AG10803 (cell line): Measurements from ENCODE around the gene ALX4.

Source experiments
- DNase-seq: peaks from one replicate; pipeline ENCODE4 v3.0.0; 2010; ENCODE audit warnings: low read depth
- H3K4me3 ChIP-seq: 2 replicates; pipeline ENCODE4 v1.5.1; 2011; ENCODE audit warnings: mild to moderate bottlenecking, low read length, control low read depth
- CTCF ChIP-seq: conservative IDR thresholded peaks from 2 replicates; pipeline ENCODE4 v1.5.1; 2011; ENCODE audit warnings: mild to moderate bottlenecking, low read length, control low read depth, inconsistent platforms

ALX4 gene

DNA sequence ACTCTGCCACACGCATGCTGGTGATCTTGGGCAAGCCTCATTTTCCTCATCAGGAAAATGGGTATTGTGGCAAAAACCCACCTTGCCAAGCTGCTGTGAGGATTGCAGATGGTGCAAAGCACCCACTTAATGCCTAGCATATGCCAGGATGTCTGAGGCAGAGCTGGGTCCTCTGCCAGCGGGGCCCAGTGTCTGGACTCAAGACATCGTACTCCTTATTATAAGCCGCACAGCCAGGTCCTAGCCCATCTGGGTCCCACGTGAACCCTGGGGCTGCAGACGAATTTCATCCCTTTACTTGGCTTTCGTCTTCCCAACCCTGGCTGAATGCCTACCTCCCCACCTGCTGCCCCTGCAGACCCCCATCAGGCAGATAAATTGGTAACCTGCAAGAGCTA lies 34.5 kb upstream of the ALX4 start:
- TF ChIP-seq CTCF: no peak
- no peak for DNase-seq
- no peak overlapping the region for H3K4me3 ChIP-seq

DNA sequence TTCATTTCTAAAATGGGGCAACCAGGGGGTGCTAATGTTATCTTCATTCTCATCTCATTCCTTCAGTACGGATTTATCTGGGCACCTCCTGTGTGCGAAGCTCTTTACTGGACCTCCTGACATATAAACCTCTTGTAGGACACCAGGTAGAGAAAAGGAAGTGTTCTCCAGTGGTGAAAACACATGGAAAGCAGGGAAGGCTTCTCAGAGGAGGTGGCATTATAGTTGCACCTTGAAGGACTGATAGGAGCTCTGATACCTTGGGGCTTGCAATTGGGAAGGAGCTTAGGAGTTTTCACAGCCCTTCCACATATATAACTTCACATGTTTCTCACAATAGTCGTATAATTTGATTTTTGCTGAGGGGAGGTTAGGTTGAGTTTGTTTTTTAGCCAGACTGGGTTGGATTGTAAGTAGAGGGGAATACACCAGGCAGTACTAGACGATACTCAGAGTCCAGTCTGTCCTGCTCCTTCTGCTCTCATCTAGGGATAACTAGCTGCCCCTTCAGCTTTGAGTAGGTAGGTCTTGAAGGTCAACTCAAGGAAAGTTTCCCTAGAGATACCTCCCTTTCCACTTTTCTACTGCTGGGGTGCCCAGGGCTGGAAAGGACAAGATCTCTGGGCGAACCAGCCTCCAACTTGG lies 34.0 kb upstream of the ALX4 start:
- H3K4me3 ChIP-seq: no peak overlapping the region
- TF ChIP-seq CTCF: no peak
- DNase-seq: no peak

GRCh38 chr11:44342616-44343015 lies 32.7 kb upstream of the ALX4 start:
- TF ChIP-seq CTCF: no peak
- DNase-seq: no peak
- H3K4me3 ChIP-seq: no peak overlapping the region

DNA sequence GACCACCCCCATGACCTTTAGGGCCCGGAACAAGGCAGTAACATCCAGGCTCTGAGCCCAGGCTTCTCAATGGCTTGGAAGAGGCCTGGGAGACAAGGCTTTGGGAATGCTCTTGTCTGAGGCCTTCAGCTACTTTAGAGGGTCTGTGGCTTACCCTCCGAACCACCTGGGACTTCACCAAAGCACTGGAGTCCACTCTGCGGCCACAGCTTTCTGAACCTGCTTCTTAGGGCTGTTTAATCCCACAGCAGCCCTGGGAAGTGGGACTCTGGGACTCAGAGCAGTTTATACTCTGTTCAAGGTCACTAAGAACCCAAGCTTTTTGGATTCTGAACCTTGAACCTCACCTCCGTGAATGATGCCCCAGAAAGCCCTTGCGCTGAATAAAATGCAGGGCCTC lies 30.7 kb upstream of the ALX4 start:
- no peak for TF ChIP-seq CTCF
- DNase-seq: no peak
- no peak overlapping the region for H3K4me3 ChIP-seq

DNA sequence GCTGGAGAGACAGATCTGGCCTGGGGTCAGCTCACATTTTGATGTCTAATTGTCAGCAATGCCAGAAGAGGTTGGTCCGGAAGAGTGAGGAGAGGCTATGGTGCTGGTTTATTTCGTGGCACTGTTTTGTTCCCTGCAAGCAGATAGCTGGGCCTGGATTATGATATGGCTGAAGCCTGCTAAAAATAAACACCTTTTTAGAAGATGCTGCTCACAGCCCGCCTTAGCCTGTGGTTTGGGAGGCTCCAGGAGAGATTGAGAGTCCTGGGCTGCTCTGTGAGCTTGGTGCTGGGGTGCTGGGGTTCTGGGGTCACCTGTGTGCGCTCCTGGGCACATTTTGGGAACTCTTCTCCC lies 29.6 kb upstream of the ALX4 start:
- DNase-seq: no peak
- H3K4me3 ChIP-seq: no peak overlapping the region
- no peak for TF ChIP-seq CTCF

GRCh38 chr11:44338698-44339529 lies 29.0 kb upstream of the ALX4 start:
- TF ChIP-seq CTCF: no peak

DNA sequence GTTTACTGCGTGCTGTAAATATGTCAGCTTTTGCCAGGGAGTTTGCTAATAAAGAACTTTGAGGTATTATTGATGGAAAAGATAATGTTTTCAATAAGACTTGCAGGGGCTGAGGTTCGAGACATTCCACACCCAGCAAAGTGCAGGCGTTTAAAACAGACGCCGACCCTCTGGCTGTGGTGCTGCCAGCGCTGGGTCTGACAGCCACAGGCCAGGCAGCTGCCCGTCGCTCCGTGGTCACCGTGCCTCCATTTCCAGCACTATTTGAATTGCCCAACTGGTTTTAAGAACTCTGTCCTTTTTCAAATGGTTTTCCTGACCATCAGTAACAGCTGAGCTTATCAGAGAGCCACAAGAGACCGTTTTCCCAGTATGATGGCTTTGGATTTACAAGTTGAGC lies 28.1 kb upstream of the ALX4 start:
- TF ChIP-seq CTCF: no peak

More at GRCh38 chr11:44338698-44339529, 29.0 kb upstream of the ALX4 start:
- H3K4me3 ChIP-seq: no peak overlapping the region
- DNase-seq: no peak

More for the DNA sequence above, 28.1 kb upstream of the ALX4 start:
- no peak overlapping the region for H3K4me3 ChIP-seq
- DNase-seq: no peak
